ENCODE measurements around the gene AMH.

DNA sequence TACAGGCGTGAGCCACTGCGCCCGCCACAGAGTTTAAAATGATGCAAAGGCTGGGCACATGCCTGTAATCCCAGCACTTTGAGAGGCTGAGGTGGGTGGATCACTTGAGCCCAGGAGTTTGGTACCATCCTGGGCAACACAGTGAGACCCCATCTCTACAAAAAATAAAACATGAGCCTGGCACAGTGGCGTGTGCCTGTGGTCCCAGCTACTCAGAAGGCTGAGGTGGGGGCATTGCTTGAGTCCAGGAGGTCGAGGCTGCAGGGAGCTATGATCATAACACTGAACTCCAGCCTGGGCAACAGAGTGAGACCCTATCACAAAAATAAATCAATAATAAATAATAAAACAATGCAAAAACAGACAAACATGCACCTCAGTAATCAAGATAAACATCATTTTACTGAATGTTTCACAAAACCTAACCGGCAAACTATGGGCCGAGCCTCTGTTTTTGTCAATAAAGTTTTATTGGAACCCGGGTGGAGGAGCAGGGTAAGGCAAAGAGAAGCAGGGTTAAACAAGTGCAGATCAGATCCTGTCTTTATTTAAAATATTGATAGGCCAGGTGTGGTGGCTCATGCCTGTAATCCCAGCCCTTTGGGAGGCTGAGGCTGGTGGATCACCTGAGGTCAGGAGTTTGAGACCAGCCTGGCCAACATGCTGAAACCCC, 34.8 kb downstream of the AMH start:
- TF ChIP-seq, protein P1, sequence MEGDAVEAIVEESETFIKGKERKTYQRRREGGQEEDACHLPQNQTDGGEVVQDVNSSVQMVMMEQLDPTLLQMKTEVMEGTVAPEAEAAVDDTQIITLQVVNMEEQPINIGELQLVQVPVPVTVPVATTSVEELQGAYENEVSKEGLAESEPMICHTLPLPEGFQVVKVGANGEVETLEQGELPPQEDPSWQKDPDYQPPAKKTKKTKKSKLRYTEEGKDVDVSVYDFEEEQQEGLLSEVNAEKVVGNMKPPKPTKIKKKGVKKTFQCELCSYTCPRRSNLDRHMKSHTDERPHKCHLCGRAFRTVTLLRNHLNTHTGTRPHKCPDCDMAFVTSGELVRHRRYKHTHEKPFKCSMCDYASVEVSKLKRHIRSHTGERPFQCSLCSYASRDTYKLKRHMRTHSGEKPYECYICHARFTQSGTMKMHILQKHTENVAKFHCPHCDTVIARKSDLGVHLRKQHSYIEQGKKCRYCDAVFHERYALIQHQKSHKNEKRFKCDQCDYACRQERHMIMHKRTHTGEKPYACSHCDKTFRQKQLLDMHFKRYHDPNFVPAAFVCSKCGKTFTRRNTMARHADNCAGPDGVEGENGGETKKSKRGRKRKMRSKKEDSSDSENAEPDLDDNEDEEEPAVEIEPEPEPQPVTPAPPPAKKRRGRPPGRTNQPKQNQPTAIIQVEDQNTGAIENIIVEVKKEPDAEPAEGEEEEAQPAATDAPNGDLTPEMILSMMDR (IDR thresholded peaks at IDR 0.05): no peak
- no peak for TF ChIP-seq POLR2A (IDR thresholded peaks at IDR 0.05)

All from thyroid gland (tissue), 4 donors.